HFF-Myc (cell line): ENCODE measurements around the gene PTCH1.
A peak's percentile ranks its signal among the peaks of the same experiment; 100 is the strongest.

Experiments used
- DNase-seq: peaks from one replicate; pipeline ENCODE4 v3.0.0-alpha.2; 2011; ENCODE audit warnings: low read depth; ENCODE audit errors: extremely low read depth
- H3K4me3 ChIP-seq: replicated peaks from 2 replicates; pipeline ENCODE4 v1.5.1; 2011; ENCODE audit warnings: low read depth, mild to moderate bottlenecking, control low read depth, low read length
- CTCF ChIP-seq: IDR thresholded peaks from 2 replicates; pipeline ENCODE4 v1.5.1; 2012; ENCODE audit warnings: mild to moderate bottlenecking, low read depth, low read length, control low read depth; ENCODE audit errors: missing control alignments

PTCH1 gene

GRCh38 chr9:95513711-95514110 lies 3.1 kb downstream of the PTCH1 start:
- no peak for TF ChIP-seq CTCF
- no peak overlapping the region for H3K4me3 ChIP-seq
- no peak for DNase-seq

GRCh38 chr9:95512709-95513095 lies 4.1 kb downstream of the PTCH1 start:
- no peak for DNase-seq
- no peak for TF ChIP-seq CTCF
- peak overlapping the region; percentile 70 for H3K4me3 ChIP-seq

GRCh38 chr9:95511952-95512708 lies 4.6 kb downstream of the PTCH1 start:
- DNase-seq = no peak
- H3K4me3 ChIP-seq = peak overlapping the region; percentile 70
- no peak for TF ChIP-seq CTCF

- no peak for DNase-seq
- peak overlapping the region; percentile 70 for H3K4me3 ChIP-seq
- no peak for TF ChIP-seq CTCF
Observed at GRCh38 chr9:95511616-95511931, 5.2 kb downstream of the PTCH1 start.

GRCh38 chr9:95510709-95511615 lies 5.8 kb downstream of the PTCH1 start:
- peak overlapping the region; percentile 70 for H3K4me3 ChIP-seq
- DNase-seq = peak; percentile 77
- TF ChIP-seq CTCF = no peak

- no peak for DNase-seq
- no peak for TF ChIP-seq CTCF
- peak overlapping the region; percentile 62 for H3K4me3 ChIP-seq
Observed at GRCh38 chr9:95509851-95510708, 6.7 kb downstream of the PTCH1 start.
